ENCODE measurements around the gene AKAIN1.

DNA sequence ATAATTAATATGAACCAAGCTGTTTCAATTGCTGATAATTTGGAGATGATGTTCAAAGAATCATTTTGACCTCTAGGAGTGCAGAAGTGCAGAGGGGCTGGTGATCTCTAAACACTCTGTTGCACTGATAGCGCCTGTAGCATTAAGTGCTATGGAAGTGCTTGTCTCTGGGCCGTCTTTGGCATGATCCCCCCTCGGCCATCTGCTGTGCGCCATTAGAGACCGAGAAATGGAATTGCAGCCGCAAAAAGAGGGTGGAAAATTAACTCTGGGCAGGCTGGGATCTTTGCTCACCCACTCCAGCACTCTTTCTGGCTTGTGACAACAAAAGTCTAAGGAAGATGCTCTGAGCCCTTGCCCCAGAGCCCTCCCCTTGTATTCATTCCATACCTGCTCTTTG, 23.4 kb downstream of the AKAIN1 start:
- TF ChIP-seq, protein P1, sequence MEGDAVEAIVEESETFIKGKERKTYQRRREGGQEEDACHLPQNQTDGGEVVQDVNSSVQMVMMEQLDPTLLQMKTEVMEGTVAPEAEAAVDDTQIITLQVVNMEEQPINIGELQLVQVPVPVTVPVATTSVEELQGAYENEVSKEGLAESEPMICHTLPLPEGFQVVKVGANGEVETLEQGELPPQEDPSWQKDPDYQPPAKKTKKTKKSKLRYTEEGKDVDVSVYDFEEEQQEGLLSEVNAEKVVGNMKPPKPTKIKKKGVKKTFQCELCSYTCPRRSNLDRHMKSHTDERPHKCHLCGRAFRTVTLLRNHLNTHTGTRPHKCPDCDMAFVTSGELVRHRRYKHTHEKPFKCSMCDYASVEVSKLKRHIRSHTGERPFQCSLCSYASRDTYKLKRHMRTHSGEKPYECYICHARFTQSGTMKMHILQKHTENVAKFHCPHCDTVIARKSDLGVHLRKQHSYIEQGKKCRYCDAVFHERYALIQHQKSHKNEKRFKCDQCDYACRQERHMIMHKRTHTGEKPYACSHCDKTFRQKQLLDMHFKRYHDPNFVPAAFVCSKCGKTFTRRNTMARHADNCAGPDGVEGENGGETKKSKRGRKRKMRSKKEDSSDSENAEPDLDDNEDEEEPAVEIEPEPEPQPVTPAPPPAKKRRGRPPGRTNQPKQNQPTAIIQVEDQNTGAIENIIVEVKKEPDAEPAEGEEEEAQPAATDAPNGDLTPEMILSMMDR (IDR thresholded peaks at IDR 0.05), result no peak
- no peak for TF ChIP-seq POLR2A (IDR thresholded peaks at IDR 0.05)

All from body of pancreas (tissue), 4 donors.